D721Med (cell line): ENCODE measurements around the gene EPHA8.

Experiments used
- DNase-seq: peaks from one replicate; pipeline ENCODE4 v3.0.0; 2011; ENCODE audit warnings: low spot score; ENCODE audit not compliant: insufficient read length
- FAIRE-seq: peaks from 2 replicates; lab custom pipeline; 2011; peaks lifted over from hg19 to GRCh38; lab: Jason Lieb, UNC
- CTCF ChIP-seq: IDR thresholded peaks from 2 replicates; pipeline ENCODE4 v1.5.1; 2012; ENCODE audit warnings: mild to moderate bottlenecking, control low read depth; ENCODE audit not compliant: insufficient read depth; ENCODE audit errors: missing control alignments

The EPHA8 gene

GRCh38 chr1:22562584-22563583 lies at the start of gene EPHA8:
TSS of gene EPHA8 (plus strand) at chr1:22563489. CDS start at chr1:22563636, 147 bp downstream.
- DNase-seq (peak; percentile 48), FAIRE-seq (no peak)
- TF ChIP-seq CTCF: no peak

GRCh38 chr1:22516906-22517571 lies 46.2 kb upstream of the EPHA8 start:
- TF ChIP-seq CTCF: no peak
- FAIRE-seq (no peak), DNase-seq (no peak)

GRCh38 chr1:22517956-22518355 lies 45.3 kb upstream of the EPHA8 start:
- DNase-seq (no peak), FAIRE-seq (no peak)
- no peak for TF ChIP-seq CTCF

GRCh38 chr1:22518379-22518778 lies 44.9 kb upstream of the EPHA8 start:
- FAIRE-seq (no peak), DNase-seq (no peak)
- TF ChIP-seq CTCF: no peak

GRCh38 chr1:22520871-22521270 lies 42.4 kb upstream of the EPHA8 start:
- no peak for FAIRE-seq
- no peak for DNase-seq
- no peak for TF ChIP-seq CTCF

GRCh38 chr1:22521692-22522091 lies 41.6 kb upstream of the EPHA8 start:
- FAIRE-seq: no peak

More at GRCh38 chr1:22521692-22522091, 41.6 kb upstream of the EPHA8 start:
- TF ChIP-seq CTCF: no peak
- no peak for DNase-seq
